GM21717 (cell line): Measurements from ENCODE around the gene PPM1M.
"Not testable (repeated sequence)": the region's sequence is repeated elsewhere in the genome, so short reads cannot be mapped to it uniquely, and the experiment has no call there.

Experiments used
- ATAC-seq: cut with Tn5 transposase; IDR thresholded peaks from one replicate; pipeline ENCODE4 v1.9.1; 2021; ENCODE audit warnings: mild to moderate bottlenecking, moderate library complexity; ENCODE audit not compliant: unreplicated experiment

Gene PPM1M

GRCh38 chr3:52272172-52272571 lies 26.6 kb downstream of the PPM1M start:
- ATAC-seq, result not testable (repeated sequence)

DNA sequence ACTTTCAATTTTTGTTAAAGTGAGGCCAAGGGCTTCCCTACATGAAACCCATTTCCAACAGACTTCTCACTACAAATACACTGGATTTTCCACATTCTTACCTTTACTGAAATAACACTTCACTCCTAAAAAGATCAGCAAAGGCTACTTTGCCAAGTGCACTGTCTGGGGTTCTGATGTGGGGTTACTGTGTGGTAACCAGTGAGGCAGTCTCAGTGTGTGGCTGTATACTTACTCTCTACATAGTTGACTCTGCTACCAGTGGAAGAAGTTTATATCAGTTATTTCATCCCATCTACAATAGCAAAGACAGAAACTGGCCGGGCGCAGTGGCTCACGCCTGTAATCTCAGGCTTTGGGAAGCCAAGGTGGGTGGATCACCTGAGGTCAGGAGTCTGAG lies 27.3 kb downstream of the PPM1M start:
- no peak for ATAC-seq

DNA sequence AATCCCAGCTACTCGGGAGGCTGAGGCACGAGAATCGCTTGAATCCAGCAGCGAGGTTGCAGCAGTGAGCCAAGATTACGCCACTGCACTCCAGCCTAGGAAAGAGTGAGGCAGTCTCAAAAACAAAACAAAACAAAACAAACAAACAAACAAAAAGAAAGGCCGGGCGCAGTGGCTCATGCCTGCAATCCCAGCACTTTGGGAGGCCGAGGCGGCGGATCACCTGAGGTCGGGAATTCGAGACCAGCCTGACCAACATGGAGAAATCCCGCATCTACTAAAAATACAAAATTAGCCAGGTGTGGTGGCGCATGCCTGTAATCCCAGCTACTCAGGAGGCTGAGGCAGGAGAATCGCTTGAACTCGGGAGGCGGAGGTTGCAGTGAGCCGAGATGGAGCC lies 29.2 kb downstream of the PPM1M start:
- not testable (repeated sequence) for ATAC-seq

- ATAC-seq, result peak; percentile 22
These were observed 31.8 kb downstream of the PPM1M start for GRCh38 chr3:52277071-52277964.

- ATAC-seq, result peak; percentile 46
These were observed 32.5 kb downstream of the PPM1M start for GRCh38 chr3:52277972-52278509.

GRCh38 chr3:52278510-52279069 lies 33.0 kb downstream of the PPM1M start, which contains the start of gene WDR82:
TSS of gene WDR82 (minus strand) at chr3:52278649. CDS start at chr3:52278361, 288 bp downstream.
- ATAC-seq, result peak; percentile 80

GRCh38 chr3:52279596-52279995 lies 34.0 kb downstream of the PPM1M start:
- no peak for ATAC-seq

GRCh38 chr3:52280050-52280461 lies 34.5 kb downstream of the PPM1M start:
- ATAC-seq, result no peak

GRCh38 chr3:52281981-52282801 lies 36.6 kb downstream of the PPM1M start:
- ATAC-seq, result no peak

GRCh38 chr3:52283306-52283705 lies 37.7 kb downstream of the PPM1M start:
- no peak for ATAC-seq

GRCh38 chr3:52284051-52284450 lies 38.5 kb downstream of the PPM1M start:
- ATAC-seq, result not testable (repeated sequence)

DNA sequence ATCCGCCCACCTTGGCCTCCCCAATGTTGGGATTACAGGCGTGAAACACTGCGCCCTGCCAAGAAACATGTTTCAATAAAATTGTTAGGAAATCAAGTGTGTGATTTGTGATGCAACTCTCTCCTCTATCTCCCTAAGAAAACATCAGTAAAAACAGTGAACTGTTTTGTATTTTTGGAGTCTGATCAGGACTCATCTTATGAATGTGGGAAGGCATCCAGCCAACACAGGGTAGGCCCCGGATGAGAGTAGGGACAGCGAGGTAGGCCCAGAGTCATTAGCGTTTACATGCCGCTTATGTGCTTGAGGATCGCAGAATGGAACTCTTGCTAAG lies 41.2 kb downstream of the PPM1M start:
- no peak for ATAC-seq

- no peak for ATAC-seq
These were observed 43.1 kb downstream of the PPM1M start for GRCh38 chr3:52288674-52289073.

- no peak for ATAC-seq
These were observed 43.8 kb downstream of the PPM1M start for GRCh38 chr3:52289338-52289746.

DNA sequence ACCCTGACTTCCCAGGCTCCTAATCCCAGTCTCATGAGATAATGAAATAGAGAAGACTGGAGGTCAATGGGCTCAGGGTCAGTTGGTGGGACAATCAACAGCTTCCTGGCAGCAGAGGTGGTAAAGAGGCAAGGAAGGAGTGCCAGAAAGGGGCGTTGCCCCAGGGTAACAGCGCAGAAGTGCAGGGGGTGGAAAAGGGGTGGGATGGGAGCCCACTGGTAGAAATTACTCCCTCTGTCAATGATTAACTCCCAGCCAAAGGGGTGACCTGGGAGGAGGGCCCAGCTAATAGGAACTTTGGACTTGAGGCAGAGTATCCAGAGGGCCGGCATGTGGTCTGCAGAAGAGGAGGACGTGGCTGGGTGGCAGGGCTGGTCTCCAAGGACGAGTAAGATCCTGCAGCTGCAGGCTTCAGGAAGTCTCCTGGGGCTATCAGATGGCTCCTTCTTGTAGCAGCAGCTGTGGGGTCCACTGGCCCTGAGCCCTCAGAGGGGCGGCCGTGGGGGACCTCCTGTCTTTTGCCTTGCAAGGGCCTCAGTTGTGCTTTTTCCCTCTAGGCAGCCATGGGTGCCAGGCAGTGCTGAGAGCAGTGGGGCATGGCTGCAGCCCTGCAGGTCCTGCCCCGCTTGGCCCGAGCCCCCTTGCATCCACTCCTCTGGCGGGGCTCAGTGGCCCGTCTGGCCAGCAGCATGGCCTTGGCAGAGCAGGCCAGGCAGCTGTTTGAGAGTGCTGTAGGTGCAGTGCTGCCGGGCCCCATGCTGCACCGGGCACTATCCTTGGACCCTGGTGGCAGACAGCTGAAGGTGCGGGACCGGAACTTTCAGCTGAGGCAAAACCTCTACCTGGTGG lies 44.4 kb downstream of the PPM1M start:
- ATAC-seq, result no peak

DNA sequence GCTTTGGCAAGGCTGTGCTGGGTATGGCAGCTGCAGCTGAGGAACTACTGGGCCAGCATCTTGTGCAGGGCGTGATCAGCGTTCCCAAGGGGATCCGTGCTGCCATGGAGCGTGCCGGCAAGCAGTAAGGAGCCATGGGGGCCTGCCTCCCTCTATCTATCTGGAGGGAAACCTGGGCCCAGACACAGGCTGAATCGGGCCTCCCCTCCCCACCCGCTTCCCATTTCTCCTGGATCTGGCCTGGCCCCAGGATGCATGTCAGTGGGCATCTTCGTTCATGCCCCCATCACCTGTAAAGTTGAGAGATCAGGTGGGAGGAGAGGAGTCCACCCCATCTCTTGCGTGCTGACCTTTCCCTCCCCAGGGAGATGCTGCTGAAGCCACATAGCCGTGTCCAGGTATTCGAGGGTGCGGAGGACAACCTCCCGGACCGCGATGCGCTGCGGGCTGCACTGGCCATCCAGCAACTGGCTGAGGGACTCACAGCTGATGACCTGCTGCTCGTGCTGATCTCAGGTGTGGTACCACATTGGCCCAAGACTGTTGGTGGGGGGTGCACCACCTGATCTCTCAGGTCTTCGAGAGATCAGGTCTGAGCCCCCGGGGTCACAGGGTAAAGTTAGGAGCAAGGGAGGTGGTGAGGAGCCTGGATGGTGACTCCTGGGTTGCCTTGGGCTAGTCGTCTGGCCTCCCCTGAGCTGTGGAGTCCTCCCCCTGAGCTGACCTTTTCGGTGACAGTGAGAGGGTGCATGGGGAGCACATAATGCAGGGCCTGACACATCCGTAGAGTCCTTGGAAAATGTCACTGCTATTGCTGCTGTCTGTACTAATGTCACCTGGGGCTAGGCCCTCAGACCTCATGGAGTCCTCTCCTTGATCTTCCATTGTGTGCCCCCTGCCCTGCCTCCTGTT lies 45.3 kb downstream of the PPM1M start:
- ATAC-seq, result no peak

GRCh38 chr3:52291508-52292181 lies 46.1 kb downstream of the PPM1M start:
- ATAC-seq, result no peak

- no peak for ATAC-seq
These were observed 46.9 kb downstream of the PPM1M start for GRCh38 chr3:52292247-52293065.
